WTC11 (cell line): ENCODE measurements around the gene CRNKL1. TPM values are rescaled to one million over a fixed set of nuclear protein-coding genes. Genes with fewer than 3 reads are reported as not detected.

Experiments used
- ATAC-seq: fragments of 200-7000 bp; cut with Tn5 transposase; 2 replicates; pipeline ENCODE4 v1.10.0; 2021; ENCODE audit warnings: mild to moderate bottlenecking, moderate library complexity
- CTCF ChIA-PET: fragments of 300-600 bp; sonication (Branson Sonifier 250); formaldehyde crosslinking; loops from one replicate; lab custom pipeline; 2021; ENCODE audit warnings: antibody characterized with exemption; lab: Charles Lee
- POLR2A ChIA-PET: fragments of 350-600 bp; sonication (Branson Sonifier 250); formaldehyde crosslinking; loops from one replicate; lab custom pipeline; 2021; ENCODE audit warnings: antibody characterized with exemption; lab: Charles Lee
- DNase-seq: peaks from one replicate; pipeline ENCODE4 v3.0.0; 2021; ENCODE audit warnings: low spot score
- H3K27ac Mint-ChIP-seq: 2 replicates; pipeline ENCODE4 v1.8.0; 2021; ENCODE audit warnings: mixed read lengths
- H3K27me3 Mint-ChIP-seq: 2 replicates; pipeline ENCODE4 v1.8.0; 2021; ENCODE audit warnings: low read depth, mild to moderate bottlenecking, moderate library complexity, mixed read lengths
- H3K36me3 Mint-ChIP-seq: 2 replicates; pipeline ENCODE4 v1.8.0; 2021; ENCODE audit warnings: mixed read lengths
- H3K4me1 Mint-ChIP-seq: 2 replicates; pipeline ENCODE4 v1.8.0; 2022; ENCODE audit warnings: mixed read lengths
- H3K4me3 Mint-ChIP-seq: 2 replicates; pipeline ENCODE4 v1.8.0; 2021; ENCODE audit warnings: mild to moderate bottlenecking, moderate library complexity, mixed read lengths
- H3K9me3 Mint-ChIP-seq: 2 replicates; pipeline ENCODE4 v1.8.0; 2021; ENCODE audit warnings: mixed read lengths
- AR ChIP-seq: fragments of 250-450 bp; sonication (Bioruptor Pico); IDR thresholded peaks from 2 replicates; pipeline ENCODE4 v1.9.0; 2021; ENCODE audit warnings: mild to moderate bottlenecking
- ARID4B ChIP-seq: sonication (generic); formaldehyde crosslinking; IDR thresholded peaks from 2 replicates; pipeline ENCODE4 v1.8.0; 2023; ENCODE audit warnings: missing genetic modification reagents, mild to moderate bottlenecking, borderline replicate concordance
- ATF2 ChIP-seq: sonication (generic); formaldehyde crosslinking; IDR thresholded peaks from 2 replicates; pipeline ENCODE4 v1.8.1; 2022; ENCODE audit warnings: low read depth, missing genetic modification reagents, borderline replicate concordance
- CBFB ChIP-seq: sonication (generic); formaldehyde crosslinking; IDR thresholded peaks from 2 replicates; pipeline ENCODE4 v1.8.1; 2022; ENCODE audit warnings: mild to moderate bottlenecking, low read depth, missing genetic modification reagents
- ERG ChIP-seq: fragments of 250-450 bp; sonication (Bioruptor Pico); IDR thresholded peaks from 2 replicates; pipeline ENCODE4 v1.8.0; 2021; ENCODE audit warnings: mild to moderate bottlenecking
- GABPB1 ChIP-seq: sonication (generic); formaldehyde crosslinking; IDR thresholded peaks from 2 replicates; pipeline ENCODE4 v1.8.1; 2023; ENCODE audit warnings: mild to moderate bottlenecking, missing genetic modification reagents
- NR1H2 ChIP-seq: sonication (generic); formaldehyde crosslinking; IDR thresholded peaks from 2 replicates; pipeline ENCODE4 v1.9.0; 2021; ENCODE audit warnings: mild to moderate bottlenecking, moderate library complexity, missing genetic modification reagents
- NR2C2 ChIP-seq: sonication (generic); formaldehyde crosslinking; IDR thresholded peaks from 2 replicates; pipeline ENCODE4 v1.8.0; 2022; ENCODE audit warnings: mild to moderate bottlenecking, missing genetic modification reagents
- OVOL2 ChIP-seq: fragments of 250-450 bp; sonication (Bioruptor Pico); IDR thresholded peaks from 2 replicates; pipeline ENCODE4 v1.9.0; 2021; ENCODE audit warnings: mild to moderate bottlenecking, borderline replicate concordance
- PREB ChIP-seq: sonication (generic); formaldehyde crosslinking; IDR thresholded peaks from 2 replicates; pipeline ENCODE4 v1.8.1; 2022; ENCODE audit warnings: mild to moderate bottlenecking, missing genetic modification reagents, moderate library complexity, borderline replicate concordance
- SMAD3 ChIP-seq: sonication (generic); formaldehyde crosslinking; IDR thresholded peaks from 2 replicates; pipeline ENCODE4 v1.8.0; 2022; ENCODE audit warnings: missing genetic modification reagents, mild to moderate bottlenecking, borderline replicate concordance
- STAT6 ChIP-seq: sonication (generic); formaldehyde crosslinking; conservative IDR thresholded peaks from 2 replicates; pipeline ENCODE4 v1.8.1; 2023; ENCODE audit warnings: mild to moderate bottlenecking, low read depth, missing genetic modification reagents, moderate library complexity
- USF2 ChIP-seq: sonication (generic); formaldehyde crosslinking; IDR thresholded peaks from 2 replicates; pipeline ENCODE4 v1.8.1; 2023; ENCODE audit warnings: mild to moderate bottlenecking, missing genetic modification reagents, moderate library complexity
- ZBTB43 ChIP-seq: sonication (generic); formaldehyde crosslinking; IDR thresholded peaks from 2 replicates; pipeline ENCODE4 v1.8.1; 2023; ENCODE audit warnings: mild to moderate bottlenecking, missing genetic modification reagents
- ZNF121 ChIP-seq: sonication (generic); formaldehyde crosslinking; IDR thresholded peaks from 2 replicates; pipeline ENCODE4 v1.8.0; 2023; ENCODE audit warnings: missing genetic modification reagents
- ZNF219 ChIP-seq: sonication (generic); formaldehyde crosslinking; IDR thresholded peaks from 2 replicates; pipeline ENCODE4 v1.8.0; 2023; ENCODE audit warnings: missing genetic modification reagents, mild to moderate bottlenecking, borderline replicate concordance
- ZNF317 ChIP-seq: sonication (generic); formaldehyde crosslinking; IDR thresholded peaks from 2 replicates; pipeline ENCODE4 v1.8.1; 2023; ENCODE audit warnings: low read depth, mild to moderate bottlenecking, moderate library complexity, missing genetic modification reagents, borderline replicate concordance
- ZNF423 ChIP-seq: fragments of 250-450 bp; sonication (Bioruptor Pico); IDR thresholded peaks from 2 replicates; pipeline ENCODE4 v2.1.2; 2022; ENCODE audit warnings: mild to moderate bottlenecking, moderate library complexity
- ZNF425 ChIP-seq: fragments of 250-450 bp; sonication (Bioruptor Pico); conservative IDR thresholded peaks from 2 replicates; pipeline ENCODE4 v1.9.0; 2021; ENCODE audit warnings: mild to moderate bottlenecking
- total RNA-seq: library from RNA; stranded (reverse); gene quantifications from 3 replicates; pipeline ENCODE4 v1.2.3, GENCODE V29; 2021

CRNKL1 gene
- total RNA-seq, 1 experiment from 2014 or later, result 22.2 TPM

- H3K36me3 Mint-ChIP-seq, result no peaks in the 10 kb centered on the region
- no peaks in the 10 kb centered on the region for H3K27me3 Mint-ChIP-seq
- POLR2A ChIA-PET, result no interaction called here
- no peak overlapping the region for H3K4me3 Mint-ChIP-seq
- DNase-seq, result no peak
- H3K4me1 Mint-ChIP-seq, result peaks cover 31% of the 10 kb centered on the region
- H3K27ac Mint-ChIP-seq, result no peak overlapping the region
- TF ChIP-seq GABPB1 (CRISPR knock-in tag), result no peak
- TF ChIP-seq NR2C2, result no peak
- TF ChIP-seq ZNF423 (CRISPR knock-in tag), result no peak
- TF ChIP-seq ATF2 (CRISPR knock-in tag), result no peak
- TF ChIP-seq ARID4B (CRISPR knock-in tag), result no peak
- no peak for TF ChIP-seq AR
- TF ChIP-seq OVOL2 (CRISPR knock-in tag), result no peak
- TF ChIP-seq NR1H2, result no peak
- TF ChIP-seq PREB (CRISPR knock-in tag), result no peak
- TF ChIP-seq ZNF425 (CRISPR knock-in tag), result no peak
- no peak for TF ChIP-seq CBFB (CRISPR knock-in tag)
- no peak for TF ChIP-seq ZBTB43 (CRISPR knock-in tag)
- TF ChIP-seq STAT6 (CRISPR knock-in tag), result no peak
- TF ChIP-seq ZNF317, result no peak
- no peak for TF ChIP-seq ERG (CRISPR knock-in tag)
- TF ChIP-seq SMAD3, result no peak
- TF ChIP-seq USF2 (CRISPR knock-in tag), result no peak
- TF ChIP-seq ZNF121 (CRISPR knock-in tag), result no peak
- no peak for TF ChIP-seq ZNF219 (CRISPR knock-in tag)
- no peaks in the 10 kb centered on the region for H3K9me3 Mint-ChIP-seq
- CTCF ChIA-PET, result no interaction called here
- ATAC-seq, result no peak
Measured at GRCh38 chr20:19990850-19991249, 61.4 kb downstream of the CRNKL1 start.
